SH-SY5Y (cell line): ENCODE results near the gene TCP11L2.
A peak's percentile ranks its signal among the peaks of the same experiment; 100 is the strongest.

Experiments
- GATA2 ChIP-seq: IDR thresholded peaks from 2 replicates; pipeline ENCODE4 v1.6.1; 2011; ENCODE audit warnings: mild to moderate bottlenecking, low read depth, low read length
- GATA3 ChIP-seq: IDR thresholded peaks from 2 replicates; pipeline ENCODE4 v1.6.1; 2011; ENCODE audit warnings: low read depth, mild to moderate bottlenecking, low read length, moderate library complexity

TCP11L2 gene

GRCh38 chr12:106302401-106303201 is at the start of gene TCP11L2:
Gene TCP11L2 (plus strand): TSS chr12:106302733. CDS start chr12:106311076, 8,343 bp downstream.
- TF ChIP-seq GATA3 (no peak), GATA2 (peak; percentile 27; the same call in 1 of the 2 replicates)

DNA sequence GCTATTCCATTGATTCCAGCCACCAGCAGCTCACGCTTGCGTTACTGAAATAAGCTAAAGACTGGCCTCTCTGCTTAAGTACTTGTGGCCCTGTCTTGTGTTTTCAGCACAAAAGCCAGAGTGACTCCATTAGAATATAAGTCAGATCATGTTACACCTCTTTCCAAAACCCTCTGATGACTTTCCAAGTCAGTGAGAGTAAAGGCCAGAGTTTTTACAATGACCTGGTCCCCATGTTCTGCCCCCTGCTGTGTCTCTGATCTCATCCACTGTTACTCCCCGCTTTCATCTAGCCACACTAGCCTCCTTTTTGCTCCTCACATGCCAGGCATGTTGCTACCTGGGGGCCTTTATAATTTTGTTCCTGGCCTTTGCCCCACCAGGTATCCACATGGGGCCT is 47.8 kb upstream of the TCP11L2 start:
- TF ChIP-seq GATA3, result no peak
- TF ChIP-seq GATA2, result no peak

- TF ChIP-seq GATA3 (no peak), GATA2 (no peak)
Observed at GRCh38 chr12:106255493-106255892, 47.0 kb upstream of the TCP11L2 start.

DNA sequence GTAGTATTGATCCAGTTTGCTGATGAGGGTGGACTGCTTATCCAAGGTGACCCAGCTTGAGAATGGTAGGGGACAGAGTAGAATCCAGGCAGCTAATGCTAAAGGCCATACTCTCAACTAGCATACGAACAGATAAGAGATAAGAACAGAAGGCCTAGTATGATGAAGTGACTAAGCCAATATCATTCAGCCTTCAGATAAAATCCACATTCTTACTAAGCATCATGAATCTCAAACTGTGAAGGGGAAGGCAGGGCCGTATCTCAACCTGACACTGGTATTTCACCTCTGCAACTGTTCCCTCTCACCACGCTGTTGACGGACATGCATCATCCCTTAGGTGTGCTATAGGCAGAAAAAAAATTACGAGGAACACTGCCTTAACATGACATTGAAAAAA is 46.6 kb upstream of the TCP11L2 start:
- TF ChIP-seq GATA2 (no peak), GATA3 (no peak)

- TF ChIP-seq GATA2 (no peak), GATA3 (no peak)
Observed at GRCh38 chr12:106256524-106256923, 46.0 kb upstream of the TCP11L2 start.

- no peak for TF ChIP-seq GATA2
Observed at GRCh38 chr12:106258226-106258625, 44.3 kb upstream of the TCP11L2 start.

DNA sequence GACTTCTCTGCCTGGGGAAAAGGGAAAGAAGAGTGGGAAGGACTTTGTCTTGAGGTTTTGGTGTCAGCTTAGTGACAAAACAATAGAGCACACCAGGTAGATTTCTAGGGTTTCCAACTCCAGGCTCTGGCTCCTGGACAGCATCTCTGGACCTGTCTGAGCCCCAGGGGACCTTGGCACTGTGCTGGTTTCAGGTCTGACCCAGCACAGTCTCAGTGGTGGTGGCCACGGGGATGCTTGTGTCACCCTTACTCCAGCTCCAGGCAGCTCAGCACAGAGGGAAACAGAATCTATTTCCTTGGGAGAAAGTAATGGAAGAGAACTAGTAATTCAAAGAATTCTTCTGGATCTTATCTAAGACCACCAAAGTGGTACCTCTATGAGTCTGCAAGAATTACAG is 43.6 kb upstream of the TCP11L2 start:
- TF ChIP-seq GATA2, result no peak
- TF ChIP-seq GATA3, result no peak

GRCh38 chr12:106265116-106265515 is 37.4 kb upstream of the TCP11L2 start:
- no peak for TF ChIP-seq GATA3
- no peak for TF ChIP-seq GATA2

GRCh38 chr12:106267535-106267934 is 35.0 kb upstream of the TCP11L2 start:
- no peak for TF ChIP-seq GATA2
- no peak for TF ChIP-seq GATA3

- TF ChIP-seq GATA2 (no peak), GATA3 (no peak)
Observed at GRCh38 chr12:106269150-106269771, 33.3 kb upstream of the TCP11L2 start.

DNA sequence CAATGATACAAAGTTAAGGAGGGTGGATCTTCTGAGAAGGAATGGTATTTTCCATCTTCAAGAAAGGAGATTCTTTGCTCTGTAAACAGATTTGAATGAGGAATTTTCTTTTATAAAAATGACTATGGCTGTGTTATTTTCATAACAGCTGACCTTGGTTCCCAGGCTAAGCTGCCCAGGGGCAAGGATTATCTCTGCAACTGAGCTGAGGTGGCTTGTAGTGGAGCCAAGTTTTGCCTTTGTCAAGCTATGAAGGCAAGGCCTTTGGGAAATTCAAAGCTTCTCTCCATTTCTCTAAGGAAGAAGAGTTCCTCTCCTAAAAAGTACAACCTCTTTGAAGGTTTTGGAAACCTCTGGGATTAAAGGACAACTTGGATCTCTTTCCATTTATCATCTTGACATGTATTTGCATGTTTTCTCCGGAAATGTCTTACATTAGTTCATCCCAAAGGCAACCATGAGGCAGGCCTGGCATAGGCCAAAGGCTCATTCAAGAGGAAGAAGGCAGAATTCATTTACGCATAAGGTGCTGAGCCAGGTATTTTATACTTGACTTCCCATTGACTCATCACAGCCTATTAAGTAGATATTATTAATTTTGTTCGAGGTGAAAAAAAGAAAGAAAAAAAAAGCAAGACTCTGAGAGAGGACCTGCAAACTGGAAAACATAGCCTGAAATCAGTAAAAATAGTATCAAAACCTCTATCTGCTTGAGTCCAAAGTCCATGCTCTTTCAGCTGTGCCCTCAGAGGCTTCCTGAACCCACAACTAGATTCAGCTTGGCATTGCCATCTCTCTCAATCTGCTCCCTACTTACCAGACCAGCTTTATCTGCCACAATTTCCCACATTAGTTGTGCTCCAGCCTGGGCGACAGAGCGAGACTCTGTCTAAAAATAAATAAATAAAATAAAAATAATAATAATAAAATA is 30.7 kb upstream of the TCP11L2 start:
- TF ChIP-seq GATA3, result no peak

DNA sequence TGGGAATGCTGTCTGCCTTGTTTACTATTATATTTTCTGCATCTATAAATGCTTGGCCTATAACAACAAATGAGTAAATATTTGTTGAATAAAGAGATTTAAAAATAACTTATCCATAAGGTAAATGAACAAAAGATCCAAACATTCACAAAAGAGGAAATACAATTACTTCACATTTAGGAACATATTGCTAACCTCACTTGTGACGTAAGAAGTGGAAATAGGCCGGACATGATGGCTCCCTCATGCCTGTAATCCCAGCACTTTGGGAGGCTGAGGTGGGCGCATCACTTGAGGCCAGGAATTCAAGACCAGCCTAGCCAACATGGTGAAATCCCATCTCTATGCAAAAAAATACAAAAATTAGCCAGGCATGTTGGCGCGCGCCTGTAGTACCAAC is 29.0 kb upstream of the TCP11L2 start:
- TF ChIP-seq GATA3, result no peak
- no peak for TF ChIP-seq GATA2

DNA sequence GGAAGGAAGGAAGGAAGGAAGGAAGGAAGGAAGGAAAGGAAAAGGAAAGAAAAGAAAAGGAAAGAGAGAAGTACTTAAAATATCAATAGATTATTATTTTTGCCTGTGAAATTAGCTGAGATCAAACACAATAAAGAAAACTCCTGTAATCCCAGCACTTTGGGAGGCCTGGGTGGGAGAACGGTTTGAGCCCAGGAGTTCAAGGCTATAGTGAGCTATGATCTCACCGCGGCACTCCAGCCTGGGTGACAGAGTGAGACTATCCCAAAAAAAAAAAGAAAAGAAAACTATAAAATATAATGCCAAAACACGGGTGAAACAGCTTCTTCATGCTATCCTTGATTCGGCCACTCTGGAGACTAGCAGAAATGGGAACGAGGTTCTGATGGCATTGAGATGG is 28.5 kb upstream of the TCP11L2 start:
- TF ChIP-seq GATA3 (no peak), GATA2 (no peak)

DNA sequence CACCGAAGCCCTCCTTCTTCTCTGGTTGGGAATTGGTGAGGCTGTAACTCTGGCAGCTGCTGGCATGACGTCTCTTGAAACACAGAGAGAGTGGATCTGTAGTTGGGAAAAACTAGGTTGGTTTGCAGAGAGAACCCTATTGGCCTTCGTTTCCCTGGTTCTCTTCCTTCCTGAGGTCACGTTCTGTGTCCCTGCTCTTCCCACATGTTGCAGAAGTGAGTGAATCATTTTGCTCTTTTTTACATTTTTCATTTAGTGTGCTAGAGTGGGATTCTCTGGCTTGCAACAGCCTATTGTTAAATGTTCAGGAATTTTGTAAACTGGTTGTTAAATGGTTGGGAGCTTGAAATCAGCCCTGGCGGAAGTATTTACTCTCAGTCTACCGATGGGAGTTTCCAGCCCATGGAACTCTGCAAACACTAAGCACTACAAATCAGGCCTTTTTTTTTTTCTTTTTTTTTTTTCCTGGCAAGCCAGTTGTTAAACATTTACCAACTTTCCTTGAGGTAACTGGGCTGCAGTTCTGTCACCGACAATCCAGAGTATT is 27.9 kb upstream of the TCP11L2 start:
- TF ChIP-seq GATA2 (no peak), GATA3 (no peak)

DNA sequence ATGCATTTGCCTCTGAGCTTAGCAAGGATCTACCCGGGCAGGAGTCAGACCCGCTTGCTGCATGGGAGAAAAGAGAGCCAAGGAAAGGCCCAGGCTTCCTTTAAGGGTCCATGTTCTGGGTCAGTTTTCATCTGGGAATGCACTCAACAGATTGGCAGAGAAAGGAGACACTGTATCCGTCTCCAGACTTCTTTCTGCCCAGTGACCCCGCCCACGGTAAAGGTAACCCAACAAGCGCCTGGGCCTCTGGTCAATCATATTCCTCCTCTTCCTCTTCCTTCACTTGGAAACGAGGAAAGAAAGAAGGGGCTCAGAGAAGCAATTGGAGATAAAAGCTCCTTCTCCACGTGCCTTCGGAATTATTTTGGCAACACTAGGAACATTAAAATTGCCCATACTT is 27.1 kb upstream of the TCP11L2 start:
- TF ChIP-seq GATA2 (no peak), GATA3 (no peak)
